CD4-positive, alpha-beta T cell treated with Interferon alpha-2 for 1 hour (primary cell): ENCODE measurements around the gene LRRC71.
A peak's percentile ranks its signal among the peaks of the same experiment; 100 is the strongest.

Experiments
- DNase-seq, 2 donors: peaks; one replicate each; pipeline ENCODE4 v3.0.0-alpha.2; 2020 to 2022

Gene LRRC71

DNA sequence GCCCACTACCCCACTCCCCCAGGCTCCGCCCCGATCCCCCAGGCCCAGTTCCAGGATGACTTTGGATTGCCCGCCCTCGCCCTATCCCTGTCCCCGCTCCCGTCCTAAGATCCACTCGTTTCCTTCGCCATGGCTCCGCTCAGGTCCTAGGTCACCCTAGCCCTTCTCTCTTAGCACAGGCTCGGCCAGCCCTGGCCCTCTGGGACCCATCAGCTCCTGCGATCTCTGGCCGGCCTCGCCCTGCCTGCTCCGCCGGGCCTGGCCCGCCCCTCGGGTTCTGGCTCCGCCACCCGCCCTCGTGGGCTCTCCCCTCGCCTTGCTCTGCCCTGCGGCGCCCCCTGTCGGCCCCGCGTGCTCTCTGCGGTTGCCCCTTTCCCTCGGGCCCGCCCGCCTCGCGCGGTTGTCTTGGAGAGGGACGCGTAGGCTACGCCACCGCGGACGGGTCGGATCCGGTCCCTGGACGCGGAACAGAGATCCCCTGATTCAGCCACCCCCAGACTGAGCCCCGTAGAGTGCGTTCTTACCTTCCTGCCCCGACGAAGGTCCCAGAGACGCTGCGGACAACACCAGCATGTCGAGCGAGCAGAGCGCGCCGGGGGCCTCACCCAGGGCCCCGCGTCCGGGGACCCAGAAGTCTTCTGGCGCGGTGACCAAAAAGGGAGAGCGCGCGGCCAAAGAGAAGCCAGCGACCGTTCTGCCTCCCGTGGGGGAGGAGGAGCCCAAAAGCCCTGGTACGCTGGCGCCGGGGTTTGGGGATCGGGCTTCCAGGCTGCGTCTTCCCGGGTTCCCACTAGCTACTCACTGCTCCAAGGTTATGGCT, at the start of gene LRRC71:
Gene LRRC71, plus strand, starts transcription at position 400 of the 820 bp plus-strand sequence. Its CDS starts 172 bp downstream, at position 572.
- peak; percentile 39 to 59 for DNase-seq

GRCh38 chr1:156873659-156874058, 46.8 kb upstream of the LRRC71 start:
- no peak for DNase-seq

DNA sequence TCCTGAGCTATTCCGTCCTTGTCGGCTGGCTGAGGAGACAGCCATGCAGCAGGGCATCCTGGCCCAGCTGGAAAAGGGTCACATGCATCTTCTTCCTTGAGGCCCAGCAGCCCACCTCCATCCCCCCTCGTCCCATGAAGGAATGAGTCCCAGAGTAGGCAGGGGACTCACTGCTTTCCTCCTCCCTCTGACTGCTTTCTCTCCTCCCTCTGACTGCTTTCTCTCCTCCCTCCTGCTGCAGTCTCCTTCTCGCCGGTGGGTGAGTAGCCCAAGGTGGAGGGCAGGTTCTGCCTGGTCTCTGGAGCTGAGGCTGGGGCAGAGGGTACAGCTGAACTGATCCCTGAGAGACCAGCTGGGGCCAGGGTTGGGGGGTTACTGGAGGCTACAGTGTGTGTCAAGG, 46.3 kb upstream of the LRRC71 start:
- no peak for DNase-seq

DNA sequence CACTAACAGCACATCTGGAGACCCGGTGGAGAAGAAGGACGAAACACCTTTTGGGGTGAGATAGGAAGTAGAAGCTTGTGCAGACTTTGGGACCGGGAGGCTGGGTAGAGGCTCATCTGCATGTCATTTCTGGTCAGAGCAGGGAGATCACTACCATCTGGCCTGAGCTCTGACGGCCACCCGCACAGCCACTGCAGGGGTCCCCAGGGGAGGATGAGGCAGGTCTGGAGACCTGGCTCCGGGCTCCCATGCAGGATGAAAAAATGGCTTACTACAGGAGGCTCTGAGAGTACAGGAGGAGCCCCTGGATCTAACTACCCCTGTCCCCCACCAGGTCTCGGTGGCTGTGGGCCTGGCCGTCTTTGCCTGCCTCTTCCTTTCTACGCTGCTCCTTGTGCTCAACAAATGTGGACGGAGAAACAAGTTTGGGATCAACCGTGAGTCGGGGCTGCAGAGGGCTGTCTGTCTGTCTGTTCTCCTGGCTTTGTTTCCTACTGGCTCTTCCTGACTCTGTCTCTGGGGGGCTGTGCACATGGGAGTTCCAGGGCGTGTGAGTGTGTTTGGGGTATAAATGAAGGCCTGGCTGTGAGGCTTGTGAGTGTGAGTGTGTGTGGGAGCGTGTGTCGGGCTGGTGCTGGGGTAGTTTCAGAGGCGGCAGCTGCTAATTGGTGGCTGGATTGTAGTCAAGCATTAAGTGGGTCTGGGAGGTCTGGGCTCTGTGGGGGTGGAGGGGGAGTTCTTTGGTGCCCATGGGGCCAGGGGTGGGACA, 45.7 kb upstream of the LRRC71 start:
- DNase-seq: no peak

DNA sequence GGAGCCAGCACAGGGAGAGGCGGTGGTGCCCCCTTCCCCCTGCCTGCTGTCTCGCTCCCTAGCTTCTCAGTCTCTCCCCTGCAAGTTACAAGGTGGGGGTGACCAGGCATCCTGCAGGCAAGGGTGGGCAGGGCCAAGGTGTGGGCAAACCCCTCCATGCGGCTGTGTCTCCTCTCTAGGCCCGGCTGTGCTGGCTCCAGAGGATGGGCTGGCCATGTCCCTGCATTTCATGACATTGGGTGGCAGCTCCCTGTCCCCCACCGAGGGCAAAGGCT, 45.2 kb upstream of the LRRC71 start:
- DNase-seq: no peak

GRCh38 chr1:156876281-156876680, 44.2 kb upstream of the LRRC71 start:
- DNase-seq: no peak

- DNase-seq: no peak
These were observed 42.8 kb upstream of the LRRC71 start for GRCh38 chr1:156877433-156878170.

DNA sequence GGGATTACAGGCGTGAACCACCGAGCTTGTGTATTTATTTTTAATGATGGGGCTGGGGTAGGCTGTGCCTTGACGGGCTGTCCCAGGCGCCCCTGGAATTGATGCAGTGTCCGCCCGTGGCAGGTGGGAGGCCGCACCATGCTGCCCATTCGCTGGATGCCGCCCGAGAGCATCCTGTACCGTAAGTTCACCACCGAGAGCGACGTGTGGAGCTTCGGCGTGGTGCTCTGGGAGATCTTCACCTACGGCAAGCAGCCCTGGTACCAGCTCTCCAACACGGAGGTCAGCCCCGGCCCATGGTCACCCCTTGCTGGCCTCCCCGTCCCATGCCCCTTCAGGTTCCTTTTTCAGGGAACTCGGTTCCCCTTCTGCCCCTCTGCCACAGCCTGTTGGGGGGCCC, 40.6 kb upstream of the LRRC71 start:
- DNase-seq: no peak

GRCh38 chr1:156880473-156880872, 40.0 kb upstream of the LRRC71 start:
- DNase-seq: no peak

DNA sequence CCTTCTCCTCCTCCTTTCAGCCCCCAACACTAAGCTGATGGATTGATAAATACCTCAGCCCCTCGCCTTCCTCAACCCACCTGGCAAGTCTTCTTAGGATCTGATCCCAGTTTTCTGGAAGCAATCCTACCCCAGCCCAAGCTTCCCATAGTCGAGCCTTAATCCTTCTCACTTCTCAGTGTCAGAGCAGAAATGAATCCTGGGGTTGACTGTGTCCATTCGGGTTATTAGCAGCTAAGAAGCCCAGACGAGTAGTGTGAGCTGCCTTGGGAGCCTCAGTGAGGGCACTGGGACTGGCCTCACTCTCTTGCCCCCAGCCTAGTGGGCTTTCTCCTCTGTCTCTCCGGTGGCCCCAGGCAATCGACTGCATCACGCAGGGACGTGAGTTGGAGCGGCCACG, 39.3 kb upstream of the LRRC71 start:
- no peak for DNase-seq

DNA sequence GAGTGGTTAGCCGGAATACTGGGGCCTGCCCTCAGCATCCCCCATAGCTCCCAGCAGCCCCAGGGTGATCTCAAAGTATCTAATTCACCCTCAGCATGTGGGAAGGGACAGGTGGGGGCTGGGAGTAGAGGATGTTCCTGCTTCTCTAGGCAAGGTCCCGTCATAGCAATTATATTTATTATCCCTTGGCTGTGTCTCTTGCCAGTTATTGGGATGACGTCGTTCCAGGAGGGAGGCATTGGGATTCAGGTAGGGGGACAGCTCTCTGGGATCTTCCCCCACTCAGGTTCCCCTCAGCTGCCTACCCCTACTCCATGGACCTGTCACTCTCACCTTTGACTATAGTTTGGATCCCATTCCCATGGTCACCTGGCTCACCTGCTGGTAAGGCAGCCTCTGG, 38.8 kb upstream of the LRRC71 start:
- DNase-seq: no peak

DNA sequence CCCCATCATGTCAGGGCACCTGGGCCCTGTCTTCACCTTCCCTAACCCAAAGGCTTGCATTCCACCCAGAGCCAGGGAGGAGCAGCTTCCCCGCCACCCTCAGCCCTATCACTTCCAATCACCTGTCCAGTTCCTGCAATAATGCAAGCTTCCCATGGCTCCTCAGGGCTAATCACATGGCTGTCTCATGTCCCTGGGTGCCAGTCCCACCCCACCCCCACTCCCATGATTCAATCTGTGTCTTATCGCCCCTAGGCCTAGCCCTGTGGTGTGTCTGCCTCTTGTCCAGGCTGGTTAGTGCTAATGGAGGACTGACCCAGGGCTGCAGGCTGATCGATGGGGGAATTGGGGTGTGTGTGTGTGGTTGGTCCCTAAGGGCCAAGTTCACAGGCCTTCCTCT, 37.9 kb upstream of the LRRC71 start:
- no peak for DNase-seq

DNA sequence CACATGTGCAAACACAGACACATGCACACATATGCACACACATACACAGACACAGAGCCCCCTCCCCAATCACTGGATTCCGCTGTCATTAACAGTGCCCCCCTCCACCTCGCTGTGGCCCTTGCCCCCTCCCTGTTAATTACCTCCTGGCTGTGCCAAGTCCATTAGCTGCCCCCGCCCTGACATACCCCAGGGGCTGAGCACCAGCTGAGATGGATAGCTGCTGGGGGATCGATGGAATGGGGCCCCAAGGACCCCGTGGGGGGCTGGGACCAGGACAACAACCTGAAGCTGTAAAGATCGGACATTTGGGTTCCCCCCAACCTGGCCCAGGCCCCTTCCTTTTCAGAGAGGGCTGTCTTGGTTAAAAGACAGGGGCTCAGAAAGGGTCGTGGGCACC, 36.5 kb upstream of the LRRC71 start:
- no peak for DNase-seq

DNA sequence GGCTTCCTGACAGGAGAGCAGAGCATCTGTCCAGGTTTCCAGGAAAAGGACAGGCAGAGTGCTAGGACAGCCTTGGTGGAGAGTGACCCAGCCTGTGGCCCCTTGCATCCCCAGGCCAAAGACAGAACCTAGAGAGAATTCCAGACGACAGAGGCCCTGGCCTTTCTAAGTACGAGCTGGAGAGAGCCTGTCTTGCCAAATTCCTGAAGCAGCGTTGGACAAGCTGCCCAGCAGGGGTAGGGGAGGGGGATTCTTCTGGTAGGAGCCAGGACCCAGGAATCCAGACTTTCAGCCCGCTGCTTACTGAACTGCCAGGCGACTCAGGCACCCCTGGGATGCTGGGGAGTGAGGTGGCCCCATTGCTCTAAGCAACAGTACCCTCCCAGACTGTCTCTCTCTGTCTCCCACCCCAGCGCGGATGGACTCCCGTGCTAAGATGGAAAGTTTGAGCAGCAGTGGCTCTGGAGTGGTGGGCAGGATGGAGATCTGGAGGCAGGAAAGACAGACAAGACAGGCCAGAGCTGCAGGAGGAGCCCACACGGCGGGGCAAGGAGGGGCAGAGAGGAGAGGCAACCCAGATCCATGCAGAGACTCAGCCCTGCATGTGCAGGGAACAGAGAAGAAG, 35.8 kb upstream of the LRRC71 start:
- no peak for DNase-seq

DNA sequence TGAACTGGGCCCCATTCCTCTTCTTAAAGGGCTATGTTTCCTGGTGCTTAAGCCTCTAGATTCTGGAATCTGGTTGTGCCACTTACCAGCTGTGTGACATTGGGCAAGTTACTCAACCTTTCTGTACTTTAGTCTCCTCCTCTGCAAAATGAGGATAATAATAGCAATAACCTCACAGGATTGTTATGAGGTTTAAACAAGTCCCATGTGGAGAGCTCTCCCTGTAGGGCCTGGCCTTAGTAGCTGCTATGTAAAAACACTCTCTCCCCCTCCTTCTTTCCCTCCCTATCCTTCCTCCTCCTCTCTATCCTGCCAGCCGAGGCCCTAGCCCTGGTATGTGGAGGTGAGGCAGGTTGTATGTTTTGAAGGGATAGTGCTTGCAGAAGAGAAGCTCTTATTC, 35.1 kb upstream of the LRRC71 start:
- DNase-seq: no peak

DNA sequence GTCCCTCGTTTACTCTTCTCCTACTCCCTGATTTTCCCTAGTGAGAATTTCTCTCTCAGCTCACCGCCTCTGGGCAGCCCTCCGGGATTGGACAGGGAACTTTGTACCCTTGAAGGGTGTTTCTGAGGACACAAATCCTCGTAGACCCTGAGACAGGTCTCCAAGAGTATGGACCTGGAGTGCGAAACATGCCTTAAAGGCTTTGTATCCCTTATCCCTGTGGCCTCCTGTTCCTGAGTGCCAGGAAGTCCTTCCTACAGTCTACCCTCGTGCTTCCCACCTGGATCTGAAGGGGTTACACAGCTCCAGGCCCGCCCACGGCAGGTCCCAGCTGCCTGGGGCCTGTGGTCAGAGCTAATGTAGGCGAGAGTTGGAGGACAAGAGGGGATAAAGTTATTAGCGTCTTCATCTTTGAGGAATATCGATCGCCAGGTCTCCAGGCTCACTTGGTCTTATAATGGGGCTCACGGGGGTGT, 34.5 kb upstream of the LRRC71 start:
- no peak for DNase-seq

DNA sequence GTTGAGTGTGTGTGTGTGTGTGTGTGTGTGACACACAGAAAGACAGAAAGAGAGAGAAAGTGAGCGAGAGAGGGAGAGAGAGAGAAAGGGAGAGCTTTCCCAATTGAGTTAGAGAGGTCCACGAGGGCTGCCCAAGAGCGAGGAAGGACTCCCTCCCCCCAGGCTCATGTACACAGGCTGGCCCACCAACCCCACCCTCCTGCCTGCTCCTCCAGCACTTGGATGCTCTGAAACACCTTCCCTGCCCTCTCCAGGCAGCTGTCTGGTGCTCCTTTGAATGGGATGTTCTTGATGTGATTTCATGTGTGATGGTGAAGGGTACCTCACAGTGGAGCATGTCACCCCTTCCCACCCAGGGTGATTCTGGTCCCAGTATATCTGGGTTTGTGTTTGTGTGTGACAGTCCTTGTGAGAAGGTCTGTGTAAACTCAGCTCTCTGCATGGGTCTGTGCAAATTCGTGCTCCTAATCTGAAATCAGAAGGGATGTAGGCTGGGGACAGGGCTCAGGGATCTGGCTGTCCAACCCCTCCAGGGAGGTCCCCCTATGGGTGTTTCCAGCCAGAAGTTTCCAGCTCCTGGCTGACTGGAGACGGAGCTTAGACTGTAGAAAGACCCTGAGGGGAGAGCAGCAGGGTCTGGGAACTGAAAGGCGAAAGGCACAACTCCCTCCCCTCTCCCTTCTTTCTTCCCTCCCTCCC, 33.7 kb upstream of the LRRC71 start:
- DNase-seq: no peak

DNA sequence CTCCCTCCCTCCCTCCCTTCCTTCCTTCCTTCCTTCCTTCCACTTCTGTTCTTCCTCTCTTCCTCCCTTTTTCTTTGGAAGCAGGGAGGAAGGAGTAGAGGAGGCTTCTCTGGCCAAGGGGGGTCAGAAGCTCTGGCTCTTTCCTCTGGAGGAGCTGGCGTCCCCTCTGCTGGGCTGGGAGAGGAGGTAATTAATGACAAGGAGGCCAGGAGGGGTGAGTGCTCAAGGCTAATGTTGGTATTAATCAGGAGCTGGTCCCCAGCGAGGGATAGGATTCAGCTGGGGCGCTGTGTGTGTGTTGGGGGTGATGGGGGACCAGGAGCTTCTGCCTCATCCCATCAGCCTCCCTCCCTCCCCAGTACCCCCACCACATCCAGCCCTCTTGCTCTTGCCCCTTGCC, 33.1 kb upstream of the LRRC71 start:
- DNase-seq: no peak

GRCh38 chr1:156887734-156888133, 32.7 kb upstream of the LRRC71 start:
- no peak for DNase-seq

DNA sequence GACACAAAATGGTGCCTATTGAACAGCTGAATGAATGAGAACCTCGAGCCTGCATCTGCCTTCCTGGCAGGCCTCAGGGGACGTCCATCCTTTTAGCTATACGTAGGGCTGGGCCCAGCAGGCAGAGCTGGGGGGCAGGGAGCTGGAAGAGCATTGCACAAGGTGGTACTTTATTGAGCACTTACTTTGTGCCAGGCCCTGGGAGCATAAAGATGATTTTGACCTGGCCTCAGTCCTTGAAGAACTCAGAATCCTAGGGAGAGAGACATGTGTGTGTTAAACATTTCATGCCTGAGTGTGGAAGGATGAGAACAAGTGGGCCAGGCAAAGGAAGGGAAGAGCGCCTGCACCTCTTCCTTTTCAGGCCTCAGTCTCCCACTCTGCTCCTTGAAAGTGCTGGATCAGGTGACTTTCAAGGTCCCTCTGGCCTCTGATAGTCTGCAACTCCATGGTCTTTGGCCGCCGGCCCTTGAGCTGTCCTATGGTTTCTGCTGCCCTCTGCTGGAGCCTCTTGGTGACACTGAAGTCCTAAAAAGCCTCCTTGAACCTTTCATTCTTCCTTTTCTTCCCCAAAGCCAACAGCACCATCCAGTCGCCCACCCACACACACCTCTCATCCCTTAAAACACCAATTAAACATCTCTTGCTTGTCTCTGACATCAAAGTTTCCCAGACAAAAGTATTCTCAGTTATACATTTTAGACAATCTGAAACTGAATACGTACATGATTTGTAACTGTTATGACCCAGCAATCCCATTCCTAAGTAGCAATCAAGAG, 30.4 kb upstream of the LRRC71 start:
- peak; percentile 44 to 57 for DNase-seq

GRCh38 chr1:156892190-156893047, 28.0 kb upstream of the LRRC71 start:
- DNase-seq: peak; percentile 83 to 87
